GM21515 (cell line): ENCODE data around the gene EVI5.
A peak's percentile ranks its signal among the peaks of the same experiment; 100 is the strongest.
"Not testable (repeated sequence)": the region's sequence is repeated elsewhere in the genome, so short reads cannot be mapped to it uniquely, and the experiment has no call there.

Source experiments
- ATAC-seq: cut with Tn5 transposase; IDR thresholded peaks from one replicate; pipeline ENCODE4 v1.9.1; 2021; ENCODE audit not compliant: unreplicated experiment

Gene EVI5

GRCh38 chr1:92583821-92584760 lies 200.8 kb downstream of the EVI5 start:
- peak; percentile 72 for ATAC-seq

GRCh38 chr1:92577261-92577895 lies 207.5 kb downstream of the EVI5 start:
- ATAC-seq, result no peak

GRCh38 chr1:92575123-92575522 lies 209.8 kb downstream of the EVI5 start:
- no peak for ATAC-seq

- ATAC-seq, result no peak
These were observed 212.4 kb downstream of the EVI5 start for GRCh38 chr1:92572520-92572919.

- no peak for ATAC-seq
These were observed 213.3 kb downstream of the EVI5 start for GRCh38 chr1:92571578-92571977.

GRCh38 chr1:92567211-92567868 lies 217.6 kb downstream of the EVI5 start:
- ATAC-seq, result no peak

GRCh38 chr1:92563457-92564216 lies 221.3 kb downstream of the EVI5 start:
- ATAC-seq, result peak; percentile 83

- no peak for ATAC-seq
These were observed 228.6 kb downstream of the EVI5 start for GRCh38 chr1:92556350-92556749.

GRCh38 chr1:92554216-92554615 lies 230.7 kb downstream of the EVI5 start:
- ATAC-seq, result no peak

- no peak for ATAC-seq
These were observed 233.0 kb downstream of the EVI5 start for GRCh38 chr1:92551916-92552315.

- ATAC-seq, result no peak
These were observed 240.1 kb downstream of the EVI5 start for GRCh38 chr1:92544756-92545165.

GRCh38 chr1:92543131-92544055 lies 241.5 kb downstream of the EVI5 start:
- no peak for ATAC-seq

GRCh38 chr1:92538413-92539061 lies 246.4 kb downstream of the EVI5 start:
- ATAC-seq, result peak; percentile 50

GRCh38 chr1:92538048-92538412 lies 246.9 kb downstream of the EVI5 start:
- peak; percentile 75 for ATAC-seq

GRCh38 chr1:92536980-92537884 lies 247.7 kb downstream of the EVI5 start:
- peak; percentile 62 for ATAC-seq

GRCh38 chr1:92536211-92536979 lies 248.5 kb downstream of the EVI5 start:
- no peak for ATAC-seq

- not testable (repeated sequence) for ATAC-seq
These were observed 252.5 kb downstream of the EVI5 start for GRCh38 chr1:92532371-92532770.

- ATAC-seq, result not testable (repeated sequence)
These were observed 253.0 kb downstream of the EVI5 start for GRCh38 chr1:92531939-92532338.
